A673 (cell line): Measurements from ENCODE around the gene KRT33B. TPM values are rescaled to one million over a fixed set of nuclear protein-coding genes. Genes with fewer than 3 reads are reported as not detected.

Experiments
- Bru-seq: library from RNA; stranded (reverse); fragments of 400-500 nt; gene quantifications from one replicate; lab custom pipeline; 2021; lab: Mats Ljungman, UMichigan
- BruChase-seq, 2 experiments: library from RNA; stranded (reverse); fragments of 400-500 nt; gene quantifications; one replicate each; lab custom pipeline; 2021; lab: Mats Ljungman, UMichigan
- BruUV-seq: library from RNA; stranded (reverse); fragments of 400-500 nt; replicated peaks from 2 replicates; lab custom pipeline; 2021; lab: Mats Ljungman, UMichigan
- CTCF ChIA-PET: fragments of 300-600 bp; sonication (Branson Sonifier 250); formaldehyde crosslinking; loops from one replicate; lab custom pipeline; 2022; ENCODE audit warnings: antibody characterized with exemption; lab: Charles Lee
- POLR2A ChIA-PET: fragments of 300-600 bp; sonication (Branson Sonifier 250); formaldehyde crosslinking; loops from one replicate; lab custom pipeline; 2022; ENCODE audit warnings: antibody characterized with exemption; ENCODE audit not compliant: low non-redundant PET; lab: Charles Lee
- DNase-seq: peaks from one replicate; pipeline ENCODE4 v3.0.0-alpha.2; 2015; ENCODE audit warnings: low spot score
- H3K27ac ChIP-seq: fragments of 200-600 bp; sonication (generic); 2 replicates; pipeline ENCODE4 v1.5.1; 2016; ENCODE audit warnings: mixed run types, low read depth, mild to moderate bottlenecking, mixed read lengths, antibody characterized with exemption, low read length; ENCODE audit not compliant: poor library complexity, severe bottlenecking
- H3K27me3 ChIP-seq: fragments of 200-600 bp; sonication (generic); replicated peaks from 2 replicates; pipeline ENCODE4 v1.6.1; 2017; ENCODE audit warnings: mixed run types, low read depth, mild to moderate bottlenecking, mixed read lengths, antibody characterized with exemption, low read length; ENCODE audit not compliant: insufficient read depth, poor library complexity
- H3K36me3 ChIP-seq: fragments of 200-600 bp; sonication (generic); 2 replicates; pipeline ENCODE4 v1.6.1; 2016; ENCODE audit warnings: mixed run types, mild to moderate bottlenecking, mixed read lengths, antibody characterized with exemption, low read length; ENCODE audit not compliant: insufficient read depth, poor library complexity, severe bottlenecking
- H3K4me1 ChIP-seq: fragments of 200-600 bp; sonication (generic); 2 replicates; pipeline ENCODE4 v1.6.1; 2017; ENCODE audit warnings: mixed run types, mild to moderate bottlenecking, mixed read lengths, antibody characterized with exemption, low read length; ENCODE audit not compliant: insufficient read depth, poor library complexity, severe bottlenecking
- H3K4me3 ChIP-seq: fragments of 200-600 bp; sonication (generic); 2 replicates; pipeline ENCODE4 v1.5.1; 2016; ENCODE audit warnings: low read depth, mixed run types, mild to moderate bottlenecking, mixed read lengths, low read length; ENCODE audit not compliant: poor library complexity, severe bottlenecking
- H3K9me3 ChIP-seq: fragments of 200-600 bp; sonication (generic); 2 replicates; pipeline ENCODE4 v1.6.1; 2016; ENCODE audit warnings: mixed run types, low read depth, mild to moderate bottlenecking, mixed read lengths, antibody characterized with exemption, low read length; ENCODE audit not compliant: poor library complexity, severe bottlenecking
- CTCF ChIP-seq: fragments of 300-800, 200-600 bp; sonication (generic); conservative IDR thresholded peaks from 2 replicates; pipeline ENCODE4 v1.5.1; 2017; ENCODE audit warnings: low read depth, mild to moderate bottlenecking, antibody characterized with exemption, low read length, moderate library complexity, mixed read lengths
- EZH2 ChIP-seq: fragments of 200-600 bp; sonication (generic); IDR thresholded peaks from 2 replicates; pipeline ENCODE4 v1.6.1; 2017; ENCODE audit warnings: borderline replicate concordance, low read depth, mild to moderate bottlenecking, mixed read lengths, antibody characterized with exemption, low read length; ENCODE audit not compliant: poor library complexity, severe bottlenecking
- intact Hi-C: fragments of 100-400 bp; cut with micrococcal nuclease; formaldehyde crosslinking; loops from one replicate; pipeline ENCODE4 v1.10.0; 2022; ENCODE audit not compliant: unreplicated experiment
- long read RNA-seq: library from polyadenylated mRNA; stranded (forward); transcript quantifications from one replicate; pipeline ENCODE4 v2.0.0, GENCODE V29; 2022
- total RNA-seq: library from RNA; stranded (reverse); gene quantifications from 2 replicates; pipeline ENCODE4 v1.2.3, GENCODE V29; 2021

Gene KRT33B
- total RNA-seq (not detected in 2 replicates), Bru-seq, nascent RNA (not detected), BruChase-seq, experiment 1, labeled RNA remaining after a 2-hour chase (not detected), BruChase-seq, experiment 2, labeled RNA remaining after a 6-hour chase (not detected)
- long read RNA-seq, result 0 reads

DNA sequence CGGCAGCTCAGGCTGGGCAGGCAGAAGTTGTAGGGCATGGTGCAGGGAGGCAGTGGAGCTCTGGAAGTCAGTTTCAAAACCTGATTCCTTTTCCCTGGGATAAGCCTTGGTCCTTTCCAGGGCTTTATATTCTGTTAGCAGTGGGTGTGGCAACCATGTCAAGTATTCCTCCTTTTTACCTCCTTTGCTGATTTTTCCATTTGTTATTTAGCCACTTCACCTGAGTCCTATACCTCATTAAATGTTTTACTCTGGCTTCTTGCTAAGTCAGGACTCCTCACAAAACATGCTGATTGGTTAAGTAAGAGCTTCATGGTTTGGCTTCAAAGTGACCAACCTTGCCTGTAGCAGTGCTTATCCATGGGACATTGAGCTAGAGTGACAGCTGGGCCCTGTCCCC lies at the start of gene KRT33B:
Gene KRT33B (minus strand): TSS at position 101 of the 400 bp plus-strand sequence. CDS start 63 bp downstream, at position 38.
- TF ChIP-seq CTCF, result no peak
- TF ChIP-seq EZH2, result no peak
- ChIA-PET POLR2A (no interaction called here), CTCF (no interaction called here)
- intact Hi-C loops, result no loop called here
- DNase-seq, result no peak
- Histone ChIP-seq H3K36me3 (no peaks in the 10 kb centered on the region), H3K27me3 (no peaks in the 10 kb centered on the region), H3K27ac (no peak within 1 kb of the TSS), H3K4me1 (no peaks in the 10 kb centered on the region), H3K9me3 (no peaks in the 10 kb centered on the region), H3K4me3 (no peak within 1 kb of the TSS)
- no TSS peak for BruUV-seq

DNA sequence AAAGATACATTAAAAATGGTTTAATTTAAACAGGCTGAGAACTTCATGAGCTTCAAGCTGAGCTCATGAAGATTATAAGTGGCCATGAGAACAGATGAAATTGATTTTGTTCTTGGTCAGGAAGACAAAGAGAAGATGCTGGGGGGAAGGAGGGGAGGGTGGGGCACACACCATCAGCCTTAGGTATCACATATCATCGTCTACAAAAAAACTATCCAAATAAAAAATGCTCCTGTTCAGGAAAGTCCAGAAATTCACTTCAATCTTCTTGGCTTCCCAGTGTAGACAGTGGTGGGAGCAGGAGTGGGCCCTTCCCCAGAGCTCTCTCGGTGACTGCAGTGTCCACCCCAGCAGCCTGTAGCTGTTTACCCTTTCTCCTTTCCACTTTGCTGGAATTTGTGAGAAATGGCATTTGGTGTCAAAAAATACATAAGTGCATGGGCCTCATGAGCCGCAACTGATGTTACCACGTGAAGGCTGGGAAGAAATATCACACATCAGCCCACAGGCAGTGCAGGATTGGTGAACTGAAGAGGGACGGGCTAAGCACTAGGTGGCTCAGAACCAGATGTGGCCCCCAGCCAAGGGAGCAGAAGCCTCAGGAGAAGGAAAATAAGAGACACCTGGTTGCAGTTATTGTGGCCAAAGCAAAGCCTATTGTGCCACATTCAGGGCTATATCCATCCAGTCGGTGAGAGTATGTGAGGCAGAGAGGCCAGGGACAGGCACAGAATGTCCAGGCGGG lies 48.7 kb upstream of the KRT33B start:
- Histone ChIP-seq H3K27ac (no peak overlapping the region), H3K4me3 (no peak overlapping the region), H3K36me3 (no peaks in the 10 kb centered on the region), H3K4me1 (no peaks in the 10 kb centered on the region), H3K9me3 (no peaks in the 10 kb centered on the region), H3K27me3 (no peaks in the 10 kb centered on the region)
- TF ChIP-seq CTCF (no peak), EZH2 (no peak)
- no TSS peak for BruUV-seq
- DNase-seq, result no peak
- intact Hi-C loops, result no loop called here
- CTCF ChIA-PET, result no interaction called here
- POLR2A ChIA-PET, result interaction anchor here (0.6 kb wide), 1 partner anchor 101 kb away, joined by 4 read pairs; no protein-coding TSS in a partner anchor

DNA sequence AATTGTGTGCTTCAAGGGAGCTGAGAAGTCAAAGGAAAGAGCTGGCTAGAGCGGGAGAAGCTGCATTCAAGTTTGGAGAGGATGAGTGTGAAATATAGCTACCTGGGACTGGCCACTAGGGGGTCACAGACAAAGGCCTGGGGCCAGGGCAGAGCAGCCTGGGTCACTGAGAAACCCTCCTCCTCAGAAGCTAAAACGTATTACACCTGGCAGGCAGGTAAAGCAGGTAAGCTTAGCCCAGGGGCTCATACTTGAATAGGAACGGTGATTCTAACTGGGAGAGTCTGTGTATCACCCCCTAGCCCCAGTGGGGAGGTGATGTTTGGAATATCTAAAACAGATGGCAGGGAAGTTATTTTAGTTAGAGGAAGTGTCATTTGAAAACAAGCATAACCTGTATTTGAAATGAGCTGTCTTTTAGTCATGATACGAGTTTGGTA lies 48.0 kb upstream of the KRT33B start:
- Histone ChIP-seq H3K4me3 (no peak overlapping the region), H3K27ac (no peak overlapping the region), H3K27me3 (no peaks in the 10 kb centered on the region), H3K4me1 (no peaks in the 10 kb centered on the region), H3K9me3 (no peaks in the 10 kb centered on the region), H3K36me3 (no peaks in the 10 kb centered on the region)
- BruUV-seq, result no TSS peak
- POLR2A ChIA-PET, result interaction anchor here (0.6 kb wide), 1 partner anchor 100 kb away, joined by 4 read pairs; no protein-coding TSS in a partner anchor
- DNase-seq, result no peak
- TF ChIP-seq CTCF (no peak; the same call in 1 of the 2 replicates), EZH2 (no peak)
- intact Hi-C loops, result no loop called here
- CTCF ChIA-PET, result no interaction called here
